IMR-90 (cell line): ENCODE measurements around the gene CAVIN1. TPM values are rescaled to one million over a fixed set of nuclear protein-coding genes. Genes with fewer than 3 reads are reported as not detected.

Experiments
- ATAC-seq: fragments of 200-7000 bp; cut with Tn5 transposase; 2 replicates; pipeline ENCODE4 v1.9.1; 2020; ENCODE audit warnings: low read depth, mild to moderate bottlenecking, moderate library complexity
- Bru-seq: library from RNA; stranded (reverse); fragments of 400-500 nt; gene quantifications from one replicate; lab custom pipeline; 2021; lab: Mats Ljungman, UMichigan
- BruChase-seq, 2 experiments: library from RNA; stranded (reverse); fragments of 400-500 nt; gene quantifications; one replicate each; lab custom pipeline; 2021; lab: Mats Ljungman, UMichigan
- BruUV-seq: library from RNA; stranded (reverse); fragments of 400-500 nt; replicated peaks from 2 replicates; lab custom pipeline; 2021; lab: Mats Ljungman, UMichigan
- CTCF ChIA-PET: fragments of 300-600 bp; formaldehyde crosslinking; extraction: SDS; loops from one replicate; lab custom pipeline; 2021; ENCODE audit warnings: antibody characterized with exemption; lab: Yijun Ruan, JAX
- POLR2A ChIA-PET: fragments of 300-600 bp; sonication (Branson Sonifier 250); formaldehyde crosslinking; loops from one replicate; lab custom pipeline; 2022; ENCODE audit warnings: antibody characterized with exemption; ENCODE audit not compliant: unreplicated experiment; lab: Charles Lee
- DNase-seq: peaks from one replicate; pipeline ENCODE4 v3.0.0; 2013
- H2AFZ ChIP-seq: replicated peaks from 2 replicates; pipeline ENCODE3; 2013; ENCODE audit warnings: low read length, mild to moderate bottlenecking; ENCODE audit not compliant: poor library complexity
- H2AK5ac ChIP-seq: 2 replicates; pipeline ENCODE4 v1.6.1; 2013; ENCODE audit warnings: low read depth, low read length, inconsistent platforms
- H2AK9ac ChIP-seq: replicated peaks from 2 replicates; pipeline ENCODE3; 2013; ENCODE audit warnings: mild to moderate bottlenecking, low read depth, low read length, moderate library complexity; ENCODE audit not compliant: poor library complexity
- H2BK120ac ChIP-seq: 2 replicates; pipeline ENCODE4 v1.6.1; 2013; ENCODE audit warnings: low read depth, low read length, inconsistent platforms
- H2BK15ac ChIP-seq: 3 replicates; pipeline ENCODE4 v1.6.1; 2013; ENCODE audit warnings: low read depth, low read length, inconsistent platforms
- H2BK20ac ChIP-seq: 2 replicates; pipeline ENCODE4 v1.6.1; 2013; ENCODE audit warnings: low read depth, mild to moderate bottlenecking, inconsistent platforms, low read length, moderate library complexity
- H2BK5ac ChIP-seq: 2 replicates; pipeline ENCODE4 v1.6.1; 2013; ENCODE audit warnings: mild to moderate bottlenecking, low read depth, low read length, inconsistent platforms; ENCODE audit not compliant: poor library complexity, severe bottlenecking
- H3K14ac ChIP-seq: replicated peaks from 2 replicates; pipeline ENCODE4 v1.6.1; 2013; ENCODE audit warnings: low read depth, low read length, inconsistent platforms
- H3K18ac ChIP-seq: 2 replicates; pipeline ENCODE4 v1.6.1; 2013; ENCODE audit warnings: low read depth, low read length, control low read depth
- H3K23ac ChIP-seq: 2 replicates; pipeline ENCODE4 v1.6.1; 2013; ENCODE audit warnings: low read depth, low read length, inconsistent platforms
- H3K27ac ChIP-seq: 2 replicates; pipeline ENCODE4 v1.5.1; 2013; ENCODE audit warnings: mild to moderate bottlenecking, control low read depth, low read length; ENCODE audit not compliant: insufficient read depth
- H3K27me3 ChIP-seq: 2 replicates; pipeline ENCODE4 v1.6.1; 2013; ENCODE audit warnings: low read length; ENCODE audit not compliant: control insufficient read depth, insufficient read depth
- H3K36me3 ChIP-seq: 2 replicates; pipeline ENCODE4 v1.6.1; 2013; ENCODE audit warnings: low read length, mixed read lengths; ENCODE audit not compliant: control insufficient read depth, insufficient read depth
- H3K4ac ChIP-seq: 2 replicates; pipeline ENCODE4 v1.6.1; 2013; ENCODE audit warnings: low read depth, low read length, inconsistent platforms
- H3K4me1 ChIP-seq: 2 replicates; pipeline ENCODE4 v1.6.1; 2013; ENCODE audit warnings: low read length, mixed read lengths; ENCODE audit not compliant: control insufficient read depth, insufficient read depth
- H3K4me2 ChIP-seq: 2 replicates; pipeline ENCODE4 v1.6.1; 2013; ENCODE audit warnings: low read depth, mild to moderate bottlenecking, control low read depth, low read length, moderate library complexity
- H3K4me3 ChIP-seq: 2 replicates; pipeline ENCODE4 v1.5.1; 2013; ENCODE audit warnings: low read depth, mild to moderate bottlenecking, control low read depth, low read length, moderate library complexity; ENCODE audit not compliant: insufficient read depth
- H3K56ac ChIP-seq: 2 replicates; pipeline ENCODE4 v1.6.1; 2013; ENCODE audit warnings: low read length, inconsistent platforms; ENCODE audit not compliant: insufficient read depth; ENCODE audit errors: extremely low read depth
- H3K79me1 ChIP-seq, 2 experiments: 2 replicates each; pipeline ENCODE4 v1.6.1; 2013; ENCODE audit warnings: low read length in 2 of 2, inconsistent platforms in 1 of 2, low read depth in 1 of 2
- H3K9ac ChIP-seq: 2 replicates; pipeline ENCODE4 v1.6.1; 2013; ENCODE audit warnings: low read depth, low read length, control low read depth
- H3K9me1 ChIP-seq: 2 replicates; pipeline ENCODE4 v1.6.1; 2013; ENCODE audit warnings: low read length, inconsistent platforms; ENCODE audit not compliant: insufficient read depth
- H3K9me3 ChIP-seq: 2 replicates; pipeline ENCODE4 v1.6.1; 2013; ENCODE audit warnings: low read length; ENCODE audit not compliant: control insufficient read depth, insufficient read depth
- H4K20me1 ChIP-seq: 2 replicates; pipeline ENCODE4 v1.6.1; 2013; ENCODE audit warnings: low read length, inconsistent platforms; ENCODE audit not compliant: insufficient read depth
- H4K5ac ChIP-seq: 2 replicates; pipeline ENCODE4 v1.6.1; 2013; ENCODE audit warnings: mild to moderate bottlenecking, low read depth, low read length, control low read depth
- H4K8ac ChIP-seq, 2 experiments: 2 replicates each; pipeline ENCODE4 v1.6.1; 2013; ENCODE audit warnings: low read depth in 2 of 2, low read length in 2 of 2, control low read depth in 1 of 2, inconsistent platforms in 1 of 2
- H4K91ac ChIP-seq: 2 replicates; pipeline ENCODE4 v1.6.1; 2013; ENCODE audit warnings: low read depth, low read length, inconsistent platforms; ENCODE audit not compliant: insufficient read depth
- BHLHE40 ChIP-seq: fragments of 150-350 bp; IDR thresholded peaks from 2 replicates; pipeline ENCODE4 v1.6.1; 2016; ENCODE audit warnings: mild to moderate bottlenecking, low read depth, low read length
- CEBPB ChIP-seq: IDR thresholded peaks from 2 replicates; pipeline ENCODE4 v1.6.1; 2012; ENCODE audit warnings: low read depth, low read length, improper control_type of control experiment
- CHD1 ChIP-seq: IDR thresholded peaks from 2 replicates; pipeline ENCODE4 v1.6.1; 2012; ENCODE audit warnings: low read depth, low read length, improper control_type of control experiment
- FOS ChIP-seq: fragments of 150-350 bp; IDR thresholded peaks from 2 replicates; pipeline ENCODE4 v1.6.1; 2016; ENCODE audit warnings: low read depth, low read length
- MAFK ChIP-seq: IDR thresholded peaks from 2 replicates; pipeline ENCODE4 v1.6.1; 2012; ENCODE audit warnings: low read depth, low read length, improper control_type of control experiment
- MAZ ChIP-seq: IDR thresholded peaks from 2 replicates; pipeline ENCODE4 v1.6.1; 2012; ENCODE audit warnings: low read depth, mild to moderate bottlenecking, low read length, improper control_type of control experiment, moderate library complexity, borderline replicate concordance
- MXI1 ChIP-seq: IDR thresholded peaks from 2 replicates; pipeline ENCODE4 v1.6.1; 2012; ENCODE audit warnings: low read depth, mild to moderate bottlenecking, low read length, moderate library complexity, borderline replicate concordance
- NFE2L2 ChIP-seq: fragments of 150-350 bp; IDR thresholded peaks from 2 replicates; pipeline ENCODE4 v1.6.1; 2016; ENCODE audit warnings: low read depth, mild to moderate bottlenecking, low read length
- RAD21 ChIP-seq: IDR thresholded peaks from 2 replicates; pipeline ENCODE4 v1.6.1; 2012; ENCODE audit warnings: low read length, improper control_type of control experiment
- RCOR1 ChIP-seq: IDR thresholded peaks from 2 replicates; pipeline ENCODE4 v1.6.1; 2012; ENCODE audit warnings: mild to moderate bottlenecking, low read length, improper control_type of control experiment; ENCODE audit not compliant: insufficient replicate concordance
- RFX5 ChIP-seq: IDR thresholded peaks from 2 replicates; pipeline ENCODE4 v1.8.0; 2012; ENCODE audit warnings: low read depth, mild to moderate bottlenecking, low read length, moderate library complexity
- SMC3 ChIP-seq: fragments of 150-350 bp; IDR thresholded peaks from 2 replicates; pipeline ENCODE4 v1.6.1; 2016; ENCODE audit warnings: low read depth, mild to moderate bottlenecking, antibody characterized with exemption, low read length, moderate library complexity
- USF2 ChIP-seq: fragments of 150-350 bp; IDR thresholded peaks from 2 replicates; pipeline ENCODE4 v1.6.1; 2017; ENCODE audit warnings: mild to moderate bottlenecking, antibody characterized with exemption, low read length, low read depth
- WGBS, 2 experiments: methylation state at CpG; one replicate each; pipeline versions ENCODE4 v1.1.5 to v1.1.7; 2013; ENCODE audit warnings: missing lambda C conversion rate in 2 of 2; ENCODE audit not compliant: insufficient read length in 1 of 2; ENCODE audit errors: extremely low coverage in 2 of 2; 5-methylcytosine and 5-hydroxymethylcytosine counted together
- dilution Hi-C: fragments of 300-500 bp; cut with HindIII; formaldehyde crosslinking; loops from one replicate; pipeline ENCODE4 v1.14.3; 2018; ENCODE audit warnings: low sequenced_read_pairs; ENCODE audit not compliant: unreplicated experiment
- in situ Hi-C: fragments of 300-500 bp; cut with MboI; formaldehyde crosslinking; loops from 3 replicates; pipeline ENCODE4 v1.14.3; 2019; ENCODE audit warnings: low sequenced_read_pairs, inconsistent platforms, mixed read lengths
- intact Hi-C: fragments of 100-400 bp; cut with micrococcal nuclease; formaldehyde crosslinking; loops from 2 replicates; pipeline ENCODE4 v1.10.0; 2022
- long read RNA-seq: library from polyadenylated mRNA; unstranded; transcript quantifications from one replicate; pipeline ENCODE4 v2.0.0, GENCODE V29; 2021; ENCODE audit not compliant: unreplicated experiment
- polyA plus RNA-seq, 3 experiments: library from polyadenylated mRNA; depleted of rRNA; stranded (reverse); fragments of >200 nt; gene quantifications; 2 replicates each; pipeline ENCODE4 v1.2.3, GENCODE V29; 2012; ENCODE audit warnings: low replicate concordance in 1 of 3
- total RNA-seq: library from RNA; depleted of rRNA; stranded (reverse); fragments of >200 nt; gene quantifications from 2 replicates; pipeline ENCODE4 v1.2.3, GENCODE V29; 2012; rRNA removed

Gene CAVIN1
- 556 and 644 TPM in 2 replicates for total RNA-seq
- polyA plus RNA-seq (2012; rRNA removed): 491 and 533 TPM in 2 replicates
- polyA plus RNA-seq (2012; cell fraction: cytosol; rRNA removed): 401 and 422 TPM in 2 replicates
- polyA plus RNA-seq (2012; cell fraction: nucleus; rRNA removed; ENCODE audit: low replicate concordance): 174 and 195 TPM in 2 replicates
- Bru-seq, nascent RNA: percentile 99 among the genes with signal in this experiment
- BruChase-seq, experiment 1, labeled RNA remaining after a 6-hour chase: percentile 99 among the genes with signal in this experiment
- BruChase-seq, experiment 2, labeled RNA remaining after a 2-hour chase: percentile 99 among the genes with signal in this experiment
- long read RNA-seq, transcript CAVIN1-201 (2 exons, 3,828 nt): major isoform, 632 of 1,329 reads
- long read RNA-seq, partial matches to known transcripts: 0 of 1,329 reads
- long read RNA-seq, other reads (novel, unspliced or antisense): 697 of 1,329 reads

GRCh38 chr17:42422958-42423712, at the start of gene CAVIN1:
Gene CAVIN1, minus strand, starts transcription at chr17:42423256. Its CDS starts 159 bp downstream, at chr17:42423097.
- peaks cover 7% of the 10 kb centered on the region for H3K36me3 ChIP-seq
- peak within 1 kb of the TSS; percentile 77 for H2BK20ac ChIP-seq
- peak within 1 kb of the TSS; percentile 87 for H4K5ac ChIP-seq
- TSS peak; percentile 99 for BruUV-seq
- no peaks in the 10 kb centered on the region for H3K27me3 ChIP-seq
- H3K18ac ChIP-seq: peak within 1 kb of the TSS; percentile 92
- peak within 1 kb of the TSS; percentile 100 for H3K23ac ChIP-seq
- no peaks in the 10 kb centered on the region; the same call in 1 of the 2 replicates for H3K9me1 ChIP-seq
- intact Hi-C loops: loop anchor here (1.0 to 5.0 kb wide), 3 partner anchors 35 to 101 kb away; partner anchors contain the start of gene STAT3
- peak within 1 kb of the TSS; percentile 92 for H3K4ac ChIP-seq
- peak within 1 kb of the TSS; percentile 97 for H3K27ac ChIP-seq
- H3K4me3 ChIP-seq: peak within 1 kb of the TSS; percentile 92
- in situ Hi-C loops: no loop called here
- H3K79me1 ChIP-seq: peaks cover 0 to 33% of the 10 kb centered on the region in 2 experiments; a peak in 2 of 4 replicates
- peaks cover 23% of the 10 kb centered on the region for H3K4me1 ChIP-seq
- dilution Hi-C loops: no loop called here
- ChIA-PET POLR2A (interaction anchor here (0.5 to 1.6 kb wide), 9 partner anchors 8 to 113 kb away, joined by 3 to 17 read pairs (median 4); partner anchors contain the start of gene NAGLU), CTCF (interaction anchor here (0.7 to 1.0 kb wide), 2 partner anchors 14 to 95 kb away, joined by 3 read pairs; no protein-coding TSS in a partner anchor)
- H4K91ac ChIP-seq: peak within 1 kb of the TSS; percentile 93
- peak within 1 kb of the TSS; percentile 99 for H2AK5ac ChIP-seq
- H2BK15ac ChIP-seq: peak within 1 kb of the TSS; percentile 87; the same call in 2 of the 3 replicates
- H4K20me1 ChIP-seq: peaks cover 48% of the 10 kb centered on the region
- H2BK5ac ChIP-seq: peak within 1 kb of the TSS; percentile 97
- peak within 1 kb of the TSS; percentile 86 to 95 for H4K8ac ChIP-seq
- H3K14ac ChIP-seq: peak within 1 kb of the TSS; percentile 100
- peak within 1 kb of the TSS; percentile 99 for H3K9ac ChIP-seq
- peak; percentile 80 for ATAC-seq
- peak within 1 kb of the TSS; percentile 96 for H2AK9ac ChIP-seq
- H2BK120ac ChIP-seq: peak within 1 kb of the TSS; percentile 82
- WGBS, 2 experiments: 0% methylated on average over 23 of the region's 58 CpGs; no CpG with 5 or more reads in 1 of the 2 experiments
- peak within 1 kb of the TSS; percentile 57 for H3K4me2 ChIP-seq
- peak within 1 kb of the TSS; percentile 71 for H2AFZ ChIP-seq
- no peaks in the 10 kb centered on the region for H3K9me3 ChIP-seq
- peak; percentile 98 for DNase-seq
- H3K56ac ChIP-seq: peak within 1 kb of the TSS; percentile 99
- TF ChIP-seq CEBPB (no peak), RFX5 (no peak), MAZ (peak; percentile 97), BHLHE40 (peak; percentile 75), RCOR1 (peak; percentile 12), CHD1 (peak; percentile 75; the same call in 1 of the 2 replicates), RAD21 (no peak; the same call in none of the 2 replicates), MAFK (no peak), FOS (no peak), SMC3 (no peak), MXI1 (peak; percentile 38; the same call in 1 of the 2 replicates), NFE2L2 (no peak), USF2 (no peak)
